ENCODE results near the gene GABRB3. TPM values are rescaled to one million over a fixed set of nuclear protein-coding genes. Genes with fewer than 3 reads are reported as not detected.

Gene GABRB3
- total RNA-seq, 3 donors from 2014 or later: 0.52 to 3.2 (median 3.1) TPM

DNA sequence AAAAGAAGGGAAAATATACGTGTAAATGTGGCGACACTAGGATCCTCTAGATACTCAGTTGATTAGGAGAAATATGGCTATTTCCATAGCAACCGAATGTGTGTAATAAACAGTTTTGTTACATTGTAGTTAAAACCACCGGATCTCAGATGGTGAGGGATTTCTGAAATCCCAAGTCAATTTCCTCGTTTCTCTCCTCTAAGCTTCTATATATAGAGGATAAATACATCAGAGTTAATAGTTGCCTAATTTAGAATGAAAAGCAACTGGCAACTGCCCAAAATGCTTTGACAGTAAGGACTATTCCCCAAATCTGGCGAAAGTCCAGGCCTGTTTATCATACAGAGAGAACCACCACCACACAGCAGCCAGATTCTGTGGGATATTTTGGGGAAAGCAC, 112.6 kb downstream of the GABRB3 start:
- ATAC-seq (no peak), DNase-seq (no peak)
- no peak overlapping the region for H3K4me3 ChIP-seq
- no peaks in the 10 kb centered on the region for H3K36me3 ChIP-seq (ENCODE audit: low read depth)
- intact Hi-C loops (cut with DNase I, micrococcal nuclease): no loop called here
- H3K4me1 ChIP-seq (ENCODE audit: low read depth): no peaks in the 10 kb centered on the region
- TF ChIP-seq, protein P1, sequence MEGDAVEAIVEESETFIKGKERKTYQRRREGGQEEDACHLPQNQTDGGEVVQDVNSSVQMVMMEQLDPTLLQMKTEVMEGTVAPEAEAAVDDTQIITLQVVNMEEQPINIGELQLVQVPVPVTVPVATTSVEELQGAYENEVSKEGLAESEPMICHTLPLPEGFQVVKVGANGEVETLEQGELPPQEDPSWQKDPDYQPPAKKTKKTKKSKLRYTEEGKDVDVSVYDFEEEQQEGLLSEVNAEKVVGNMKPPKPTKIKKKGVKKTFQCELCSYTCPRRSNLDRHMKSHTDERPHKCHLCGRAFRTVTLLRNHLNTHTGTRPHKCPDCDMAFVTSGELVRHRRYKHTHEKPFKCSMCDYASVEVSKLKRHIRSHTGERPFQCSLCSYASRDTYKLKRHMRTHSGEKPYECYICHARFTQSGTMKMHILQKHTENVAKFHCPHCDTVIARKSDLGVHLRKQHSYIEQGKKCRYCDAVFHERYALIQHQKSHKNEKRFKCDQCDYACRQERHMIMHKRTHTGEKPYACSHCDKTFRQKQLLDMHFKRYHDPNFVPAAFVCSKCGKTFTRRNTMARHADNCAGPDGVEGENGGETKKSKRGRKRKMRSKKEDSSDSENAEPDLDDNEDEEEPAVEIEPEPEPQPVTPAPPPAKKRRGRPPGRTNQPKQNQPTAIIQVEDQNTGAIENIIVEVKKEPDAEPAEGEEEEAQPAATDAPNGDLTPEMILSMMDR (IDR thresholded peaks at IDR 0.05): no peak
- peaks cover 66% of the 10 kb centered on the region for H3K9me3 ChIP-seq

DNA sequence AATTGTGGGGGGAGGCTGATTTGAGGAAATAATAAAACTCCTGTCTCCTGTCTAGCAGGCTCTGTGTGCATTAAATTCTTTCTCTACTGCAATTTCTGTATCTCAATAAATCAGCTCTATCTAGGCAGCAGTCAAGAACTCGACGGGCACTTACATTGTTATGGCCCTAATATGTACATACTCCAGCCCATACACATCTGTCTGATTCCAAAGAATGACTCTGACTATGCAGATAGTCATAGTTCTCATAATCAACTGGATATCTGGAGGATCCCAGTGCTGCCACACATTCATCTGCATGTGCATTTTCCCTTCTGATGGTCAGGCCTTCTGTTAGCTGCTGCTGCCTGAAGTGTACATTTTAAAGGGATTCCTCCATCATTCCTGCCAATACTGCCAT, 114.6 kb downstream of the GABRB3 start:
- no peak for ATAC-seq
- H3K9me3 ChIP-seq: peaks cover 74% of the 10 kb centered on the region
- no peaks in the 10 kb centered on the region for H3K36me3 ChIP-seq (ENCODE audit: low read depth)
- TF ChIP-seq, protein P1 (IDR thresholded peaks at IDR 0.05): no peak
- no peak for DNase-seq
- intact Hi-C loops (cut with DNase I, micrococcal nuclease): no loop called here
- H3K4me3 ChIP-seq: no peak overlapping the region
- no peaks in the 10 kb centered on the region for H3K4me1 ChIP-seq (ENCODE audit: low read depth)

GRCh38 chr15:26656080-26656479, 116.8 kb downstream of the GABRB3 start:
- no peaks in the 10 kb centered on the region for H3K4me1 ChIP-seq (ENCODE audit: low read depth)
- peaks cover 87% of the 10 kb centered on the region for H3K9me3 ChIP-seq
- ATAC-seq (no peak), DNase-seq (no peak)
- TF ChIP-seq, protein P1 (IDR thresholded peaks at IDR 0.05): no peak
- intact Hi-C loops (cut with DNase I, micrococcal nuclease): no loop called here
- H3K4me3 ChIP-seq: no peak overlapping the region
- no peaks in the 10 kb centered on the region for H3K36me3 ChIP-seq (ENCODE audit: low read depth)

DNA sequence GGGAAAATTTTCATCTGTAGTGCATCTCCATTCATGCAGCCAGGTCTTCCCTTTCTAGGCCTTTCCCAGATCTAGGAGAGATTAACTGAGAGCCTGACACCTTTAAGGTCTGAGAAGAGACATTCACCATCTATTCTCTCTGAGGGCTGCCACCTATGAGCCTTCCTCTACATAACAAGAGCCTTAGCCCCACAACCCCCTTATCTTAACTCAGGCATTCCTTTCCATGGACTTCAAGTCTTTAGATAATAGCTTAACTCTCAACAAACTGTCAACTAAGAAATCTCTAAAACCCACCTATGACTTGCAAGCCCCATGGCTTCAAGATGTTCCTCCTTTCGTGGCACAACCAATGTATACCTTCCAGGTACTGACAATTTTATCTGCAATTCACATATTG, 121.0 kb downstream of the GABRB3 start:
- H3K4me3 ChIP-seq: no peak overlapping the region
- H3K9me3 ChIP-seq: peaks cover 73% of the 10 kb centered on the region
- intact Hi-C loops (cut with DNase I, micrococcal nuclease): no loop called here
- no peak for DNase-seq
- H3K36me3 ChIP-seq (ENCODE audit: low read depth): no peaks in the 10 kb centered on the region
- H3K4me1 ChIP-seq (ENCODE audit: low read depth): no peaks in the 10 kb centered on the region
- no peak for ATAC-seq
- TF ChIP-seq, protein P1 (IDR thresholded peaks at IDR 0.05): no peak

DNA sequence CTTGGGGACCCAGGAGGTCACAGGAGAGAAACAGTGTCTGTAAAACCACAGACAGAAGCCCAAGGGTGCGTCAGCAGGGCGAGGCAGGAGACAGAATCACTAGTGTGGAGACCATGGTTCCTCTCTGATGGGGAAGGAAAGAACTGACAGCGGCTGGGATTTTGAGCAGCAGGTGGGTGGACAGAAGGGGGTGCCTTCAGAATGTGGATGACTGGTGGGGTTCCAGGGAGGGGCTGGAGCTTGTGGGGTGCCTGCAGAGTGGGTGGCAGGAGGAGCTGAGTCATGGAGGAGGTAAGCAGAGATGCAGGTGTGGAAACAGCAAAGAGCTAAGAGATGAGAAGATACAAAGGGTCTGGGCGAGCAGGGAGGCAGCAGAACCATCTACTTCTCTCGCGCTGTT, 124.2 kb downstream of the GABRB3 start:
- TF ChIP-seq, protein P1 (IDR thresholded peaks at IDR 0.05): no peak
- intact Hi-C loops (cut with DNase I, micrococcal nuclease): no loop called here
- Histone ChIP-seq H3K4me3 (no peak overlapping the region), H3K4me1 (ENCODE audit: low read depth) (no peaks in the 10 kb centered on the region), H3K36me3 (ENCODE audit: low read depth) (no peaks in the 10 kb centered on the region), H3K9me3 (peaks cover 62% of the 10 kb centered on the region)
- ATAC-seq (no peak), DNase-seq (no peak)

GRCh38 chr15:26644948-26645347, 127.9 kb downstream of the GABRB3 start:
- no peak for DNase-seq
- TF ChIP-seq, protein P1 (IDR thresholded peaks at IDR 0.05): no peak
- no peak for ATAC-seq
- Histone ChIP-seq H3K4me3 (no peak overlapping the region), H3K4me1 (ENCODE audit: low read depth) (no peaks in the 10 kb centered on the region), H3K9me3 (peaks cover 50% of the 10 kb centered on the region), H3K36me3 (ENCODE audit: low read depth) (no peaks in the 10 kb centered on the region)
- intact Hi-C loops (cut with DNase I, micrococcal nuclease): no loop called here
